D721Med (cell line): ENCODE results near the gene OOSP4B.

Source experiments
- DNase-seq: peaks from one replicate; pipeline ENCODE4 v3.0.0; 2011; ENCODE audit warnings: low spot score; ENCODE audit not compliant: insufficient read length
- FAIRE-seq: peaks from 2 replicates; lab custom pipeline; 2011; peaks lifted over from hg19 to GRCh38; lab: Jason Lieb, UNC
- CTCF ChIP-seq: IDR thresholded peaks from 2 replicates; pipeline ENCODE4 v1.5.1; 2012; ENCODE audit warnings: mild to moderate bottlenecking, control low read depth; ENCODE audit not compliant: insufficient read depth; ENCODE audit errors: missing control alignments

The OOSP4B gene

GRCh38 chr11:59984368-59984767, 32.6 kb upstream of the OOSP4B start:
- DNase-seq, result no peak
- no peak for TF ChIP-seq CTCF
- FAIRE-seq, result no peak

GRCh38 chr11:59990421-59990820, 26.6 kb upstream of the OOSP4B start:
- DNase-seq, result no peak
- no peak for TF ChIP-seq CTCF
- FAIRE-seq, result no peak

GRCh38 chr11:59992425-59992824, 24.6 kb upstream of the OOSP4B start:
- FAIRE-seq (no peak), DNase-seq (no peak)
- TF ChIP-seq CTCF, result no peak

GRCh38 chr11:59997800-59998199, 19.2 kb upstream of the OOSP4B start:
- DNase-seq (no peak), FAIRE-seq (no peak)
- no peak for TF ChIP-seq CTCF

DNA sequence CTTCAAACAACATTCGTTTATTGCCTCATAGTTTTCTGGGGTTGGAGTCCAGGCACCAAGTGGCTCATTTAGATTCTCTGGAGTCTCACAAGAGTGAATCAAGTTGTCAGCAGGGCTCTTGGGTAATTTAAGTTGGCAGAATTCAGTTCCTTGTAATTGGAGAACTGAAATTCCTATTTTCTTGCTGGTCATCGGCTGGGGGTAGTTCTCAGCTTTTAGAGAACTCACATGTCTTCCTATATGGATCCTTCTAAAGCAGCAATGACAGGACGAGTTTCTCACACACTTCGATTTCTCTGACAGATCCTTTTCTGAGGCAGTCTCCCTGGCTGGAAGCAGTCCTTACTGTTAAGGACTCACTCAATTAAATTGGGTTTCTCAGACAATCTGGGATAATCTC, 17.3 kb upstream of the OOSP4B start:
- TF ChIP-seq CTCF, result no peak
- FAIRE-seq, result no peak
- no peak for DNase-seq

DNA sequence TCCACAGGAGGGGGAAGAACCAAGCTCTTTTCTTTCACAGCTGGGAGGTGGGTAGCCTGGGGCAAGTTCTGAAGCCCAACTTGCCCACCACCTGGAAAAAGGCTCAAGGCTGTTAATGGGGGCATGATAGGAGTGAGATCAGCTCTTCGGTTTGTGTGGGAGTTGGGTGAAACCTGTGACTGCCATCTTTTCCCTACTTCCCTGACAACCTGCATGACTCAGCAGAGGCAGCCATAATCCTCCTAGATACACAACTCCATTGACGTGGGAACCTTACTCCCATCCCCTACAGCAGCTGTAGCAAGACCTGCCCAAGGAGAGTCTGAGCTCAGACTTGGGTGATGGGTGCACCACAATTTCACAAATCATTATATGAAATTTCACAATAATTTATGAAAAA, 13.3 kb upstream of the OOSP4B start:
- FAIRE-seq (no peak), DNase-seq (no peak)
- TF ChIP-seq CTCF, result no peak

DNA sequence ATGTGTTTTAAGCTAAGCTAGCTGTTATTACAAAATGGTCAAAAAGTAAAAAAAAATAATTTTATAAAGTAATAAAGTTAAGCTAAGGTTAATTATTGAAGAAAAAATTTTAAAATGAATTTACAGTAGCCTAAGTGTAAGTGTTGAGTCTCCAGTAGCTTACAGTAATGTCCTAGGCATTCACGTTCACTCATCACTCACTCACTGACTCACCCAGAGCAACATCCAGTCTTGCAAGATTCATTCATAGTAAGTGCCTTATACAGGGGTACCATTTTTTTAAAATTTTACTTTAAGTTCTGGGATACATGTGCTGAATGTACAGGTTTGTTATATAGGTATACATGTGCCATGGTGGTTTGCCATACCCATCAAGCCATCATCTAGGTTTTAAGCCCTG, 11.6 kb upstream of the OOSP4B start:
- no peak for TF ChIP-seq CTCF
- FAIRE-seq (no peak), DNase-seq (no peak)
